ENCODE data around the gene KRTAP6-3. TPM values are rescaled to one million over a fixed set of nuclear protein-coding genes. Genes with fewer than 3 reads are reported as not detected.

KRTAP6-3 gene
- total RNA-seq: not detected in 2 replicates
- not detected for polyA plus RNA-seq (2012)

GRCh38 chr21:30592140-30592539 lies at the start of gene KRTAP6-3:
KRTAP6-3 (plus strand) TSS chr21:30592440; CDS start chr21:30592446, 6 bp downstream.
- no peak for DNase-seq (ENCODE audit: low read depth)

- DNase-seq (ENCODE audit: low read depth): no peak
These were observed 39.5 kb upstream of the KRTAP6-3 start for GRCh38 chr21:30552782-30553181.

GRCh38 chr21:30555095-30555494 lies 37.1 kb upstream of the KRTAP6-3 start:
- no peak for DNase-seq (ENCODE audit: low read depth)

- DNase-seq (ENCODE audit: low read depth): no peak
These were observed 30.9 kb upstream of the KRTAP6-3 start, which contains the start of gene KRTAP19-7 for GRCh38 chr21:30561264-30561895. KRTAP19-7 (minus strand) TSS chr21:30561314; CDS start chr21:30561289, 25 bp downstream.

GRCh38 chr21:30561957-30562356 lies 30.3 kb upstream of the KRTAP6-3 start:
- no peak for DNase-seq (ENCODE audit: low read depth)

- DNase-seq (ENCODE audit: low read depth): no peak
These were observed 29.2 kb upstream of the KRTAP6-3 start for GRCh38 chr21:30563072-30563471.

- DNase-seq (ENCODE audit: low read depth): no peak
These were observed 28.6 kb upstream of the KRTAP6-3 start for GRCh38 chr21:30563630-30564029.

GRCh38 chr21:30567617-30568016 lies 24.6 kb upstream of the KRTAP6-3 start:
- no peak for DNase-seq (ENCODE audit: low read depth)

- no peak for DNase-seq (ENCODE audit: low read depth)
These were observed 14.5 kb upstream of the KRTAP6-3 start for GRCh38 chr21:30577766-30578165.

GRCh38 chr21:30579346-30579745 lies 12.9 kb upstream of the KRTAP6-3 start:
- no peak for DNase-seq (ENCODE audit: low read depth)

- DNase-seq (ENCODE audit: low read depth): no peak
These were observed 12.1 kb upstream of the KRTAP6-3 start for GRCh38 chr21:30580132-30580531.

- DNase-seq (ENCODE audit: low read depth): no peak
These were observed 9.4 kb upstream of the KRTAP6-3 start for GRCh38 chr21:30582870-30583269.

GRCh38 chr21:30590297-30590696 lies 1.9 kb upstream of the KRTAP6-3 start, which contains the start of gene KRTAP22-2:
KRTAP22-2 (minus strand) TSS chr21:30590397.
- DNase-seq (ENCODE audit: low read depth): no peak

- DNase-seq (ENCODE audit: low read depth): no peak
These were observed 6.6 kb downstream of the KRTAP6-3 start, which contains the start of gene KRTAP6-2 for GRCh38 chr21:30598802-30599201. KRTAP6-2 (minus strand) TSS chr21:30598902; CDS start chr21:30598874, 28 bp downstream.

- DNase-seq (ENCODE audit: low read depth): no peak
These were observed 8.5 kb downstream of the KRTAP6-3 start, which contains the start of gene KRTAP22-1 for GRCh38 chr21:30600787-30601186. KRTAP22-1 (plus strand) TSS chr21:30601087.

- DNase-seq (ENCODE audit: low read depth): no peak
These were observed 13.7 kb downstream of the KRTAP6-3 start for GRCh38 chr21:30605968-30606367.

- DNase-seq (ENCODE audit: low read depth): no peak
These were observed 19.9 kb downstream of the KRTAP6-3 start for GRCh38 chr21:30612132-30612531.

GRCh38 chr21:30613836-30614235 lies 21.6 kb downstream of the KRTAP6-3 start, which contains the start of gene KRTAP6-1:
KRTAP6-1 (minus strand) TSS chr21:30613930; CDS start chr21:30613904, 26 bp downstream.
- no peak for DNase-seq (ENCODE audit: low read depth)

- DNase-seq (ENCODE audit: low read depth): no peak
These were observed 23.0 kb downstream of the KRTAP6-3 start for GRCh38 chr21:30615199-30615598.

- no peak for DNase-seq (ENCODE audit: low read depth)
These were observed 23.9 kb downstream of the KRTAP6-3 start, which contains the start of gene KRTAP20-1 for GRCh38 chr21:30616125-30616524. KRTAP20-1 (plus strand) TSS chr21:30616425; CDS start chr21:30616455, 30 bp downstream.

- DNase-seq (ENCODE audit: low read depth): no peak
These were observed 27.8 kb downstream of the KRTAP6-3 start for GRCh38 chr21:30620080-30620479.

GRCh38 chr21:30620522-30620921 lies 28.3 kb downstream of the KRTAP6-3 start, which contains the start of gene KRTAP20-4:
KRTAP20-4 (plus strand) TSS chr21:30620627.
- DNase-seq (ENCODE audit: low read depth): no peak

- no peak for DNase-seq (ENCODE audit: low read depth)
These were observed 31.1 kb downstream of the KRTAP6-3 start for GRCh38 chr21:30623362-30623761.
